Fibroblast of lung (primary cell): ENCODE measurements around the gene JMJD1C. TPM values are rescaled to one million over a fixed set of nuclear protein-coding genes. Genes with fewer than 3 reads are reported as not detected.

Experiments
- DNase-seq, 2 donors: peaks; one replicate each; pipeline versions ENCODE4 v3.0.0 to v3.0.0-alpha.2; 2010; ENCODE audit warnings: low read depth in 2 of 2
- H2AFZ ChIP-seq: 2 replicates; pipeline ENCODE4 v1.5.1; 2012; ENCODE audit warnings: low read length, control low read depth, inconsistent platforms
- H3K27ac ChIP-seq: 2 replicates; pipeline ENCODE4 v1.5.1; 2011; ENCODE audit warnings: low read length, control low read depth; ENCODE audit not compliant: insufficient read depth
- H3K27me3 ChIP-seq: 2 replicates; pipeline ENCODE4 v1.5.1; 2011; ENCODE audit warnings: mild to moderate bottlenecking, low read length; ENCODE audit not compliant: control insufficient read depth, insufficient read depth
- H3K36me3 ChIP-seq: 2 replicates; pipeline ENCODE4 v1.5.1; 2011; ENCODE audit warnings: low read length; ENCODE audit not compliant: control insufficient read depth, insufficient read depth
- H3K4me1 ChIP-seq: 2 replicates; pipeline ENCODE4 v1.5.1; 2011; ENCODE audit warnings: low read length; ENCODE audit not compliant: control insufficient read depth, insufficient read depth; ENCODE audit errors: extremely low read depth
- H3K4me2 ChIP-seq: 2 replicates; pipeline ENCODE4 v1.5.1; 2011; ENCODE audit warnings: low read length, control low read depth; ENCODE audit not compliant: insufficient read depth; ENCODE audit errors: extremely low read depth
- H3K4me3 ChIP-seq, 4 experiments: fragments of 200-600 bp in 1 of 4; sonication (generic) in 1 of 4; replicated peaks in 1 of 4; 2 replicates each; pipeline ENCODE4 v1.5.1; 2011 to 2016; ENCODE audit warnings: low read length in 4 of 4, low read depth in 3 of 4, mild to moderate bottlenecking in 3 of 4, control low read depth in 2 of 4, inconsistent platforms in 1 of 4, mixed read lengths in 1 of 4; ENCODE audit not compliant: insufficient read depth in 1 of 4; ENCODE audit errors: control extremely low read depth in 1 of 4
- H3K79me2 ChIP-seq: 2 replicates; pipeline ENCODE4 v1.5.1; 2012; ENCODE audit warnings: mild to moderate bottlenecking, low read length, inconsistent platforms; ENCODE audit not compliant: control insufficient read depth, insufficient read depth
- H3K9ac ChIP-seq: 2 replicates; pipeline ENCODE4 v1.5.1; 2011; ENCODE audit warnings: mild to moderate bottlenecking, low read length, control low read depth; ENCODE audit not compliant: insufficient read depth
- H3K9me3 ChIP-seq: 2 replicates; pipeline ENCODE4 v1.5.1; 2012; ENCODE audit warnings: low read depth, low read length; ENCODE audit not compliant: control insufficient read depth, insufficient read depth
- H4K20me1 ChIP-seq: 2 replicates; pipeline ENCODE4 v1.5.1; 2011; ENCODE audit warnings: low read length; ENCODE audit not compliant: control insufficient read depth, insufficient read depth; ENCODE audit errors: extremely low read depth
- CTCF ChIP-seq, 2 donors: IDR thresholded peaks in 1 of 2; conservative IDR thresholded peaks in 1 of 2; 1 replicate in 1 of 2; 2 replicates in 1 of 2; pipeline ENCODE4 v1.5.1; 2011 to 2012; ENCODE audit warnings: low read length in 2 of 2, control low read depth in 1 of 2, inconsistent platforms in 1 of 2, low read depth in 1 of 2, mild to moderate bottlenecking in 1 of 2
- EZH2 ChIP-seq: IDR thresholded peaks from 2 replicates; pipeline ENCODE4 v1.5.1; 2012; ENCODE audit warnings: low read length, control low read depth, mild to moderate bottlenecking; ENCODE audit errors: missing control alignments
- polyA plus RNA-seq, 2 donors: library from polyadenylated mRNA; depleted of rRNA in 1 of 2; stranded (reverse) in 1 of 2; unstranded in 1 of 2; fragments of >200 nt; gene quantifications; 2 replicates each; pipeline ENCODE4 v1.2.1, GENCODE V29; 2011 to 2012; ENCODE audit warnings: missing spikeins in 1 of 2
- total RNA-seq: library from RNA; depleted of rRNA; stranded (reverse); fragments of >200 nt; gene quantifications from 2 replicates; pipeline ENCODE4 v1.2.1, GENCODE V29; 2014

The JMJD1C gene
- total and polyA plus RNA-seq, 2 donors (not counting 1 experiment from before 2014, with no cell fraction given): 39.9 to 67.0 TPM

- H3K79me2 ChIP-seq: peaks cover 27% of the 10 kb centered on the region
- TF ChIP-seq EZH2 (no peak), CTCF (conservative IDR thresholded peaks at IDR 0.05 in 1 of 2, IDR thresholded peaks at IDR 0.05 in 1 of 2; ENCODE audit: low read depth in 1 of 2, low read length in 2 of 2) (no peak)
- H3K27me3 ChIP-seq: no peaks in the 10 kb centered on the region
- H4K20me1 ChIP-seq: no peaks in the 10 kb centered on the region
- H3K9ac ChIP-seq: no peak overlapping the region
- H3K36me3 ChIP-seq: no peaks in the 10 kb centered on the region
- DNase-seq: peak in 1 of 2 donors; percentile 25
- no peaks in the 10 kb centered on the region for H3K9me3 ChIP-seq
- no peak overlapping the region for H3K4me2 ChIP-seq
- H3K4me3 ChIP-seq: no peak overlapping the region
- H3K27ac ChIP-seq: no peak overlapping the region
- no peak overlapping the region for H2AFZ ChIP-seq
- H3K4me1 ChIP-seq: no peaks in the 10 kb centered on the region
These were observed 32.9 kb upstream of the JMJD1C start for GRCh38 chr10:63498665-63499064.

- Histone ChIP-seq H3K4me2 (no peak overlapping the region), H3K9me3 (no peaks in the 10 kb centered on the region), H3K27me3 (no peaks in the 10 kb centered on the region), H3K9ac (no peak overlapping the region), H3K27ac (no peak overlapping the region), H3K4me3 (no peak overlapping the region), H2AFZ (no peak overlapping the region), H3K79me2 (peaks cover 29% of the 10 kb centered on the region), H4K20me1 (no peaks in the 10 kb centered on the region), H3K36me3 (no peaks in the 10 kb centered on the region), H3K4me1 (peaks cover 2% of the 10 kb centered on the region)
- DNase-seq: no peak
- TF ChIP-seq EZH2: no peak
- no peak for TF ChIP-seq CTCF (conservative IDR thresholded peaks at IDR 0.05 in 1 of 2, IDR thresholded peaks at IDR 0.05 in 1 of 2; ENCODE audit: low read depth in 1 of 2, low read length in 2 of 2)
These were observed 31.5 kb upstream of the JMJD1C start for GRCh38 chr10:63497321-63497720.

- TF ChIP-seq CTCF (conservative IDR thresholded peaks at IDR 0.05 in 1 of 2, IDR thresholded peaks at IDR 0.05 in 1 of 2; ENCODE audit: low read depth in 1 of 2, low read length in 2 of 2): no peak
- no peak for TF ChIP-seq EZH2
- no peak overlapping the region for H3K4me3 ChIP-seq
- H3K4me2 ChIP-seq: no peak overlapping the region
- no peaks in the 10 kb centered on the region for H3K27me3 ChIP-seq
- H2AFZ ChIP-seq: no peak overlapping the region
- H3K9ac ChIP-seq: no peak overlapping the region
- peaks cover 2% of the 10 kb centered on the region for H3K4me1 ChIP-seq
- DNase-seq: no peak
- peaks cover 26% of the 10 kb centered on the region for H3K79me2 ChIP-seq
- no peaks in the 10 kb centered on the region for H3K9me3 ChIP-seq
- H3K36me3 ChIP-seq: no peaks in the 10 kb centered on the region
- H3K27ac ChIP-seq: no peak overlapping the region
- H4K20me1 ChIP-seq: no peaks in the 10 kb centered on the region
These were observed 30.8 kb upstream of the JMJD1C start for GRCh38 chr10:63496561-63496960.
